ENCODE measurements around the gene NCBP3.

Gene NCBP3

GRCh38 chr17:3865176-3865575, 19.1 kb upstream of the NCBP3 start (continued):
- TF ChIP-seq TSHZ1 (tag by site-specific recombination; IDR thresholded peaks at IDR 0.05; ENCODE audit: borderline replicate concordance): no peak
- no peak for TF ChIP-seq IKZF3 (tag by site-specific recombination; IDR thresholded peaks at IDR 0.05)
- no peak for TF ChIP-seq ZNF37A (tag by site-specific recombination; IDR thresholded peaks at IDR 0.05)
- TF ChIP-seq ZNF830 (tag by site-specific recombination; IDR thresholded peaks at IDR 0.05; ENCODE audit: low read depth): no peak
- TF ChIP-seq, protein P1, sequence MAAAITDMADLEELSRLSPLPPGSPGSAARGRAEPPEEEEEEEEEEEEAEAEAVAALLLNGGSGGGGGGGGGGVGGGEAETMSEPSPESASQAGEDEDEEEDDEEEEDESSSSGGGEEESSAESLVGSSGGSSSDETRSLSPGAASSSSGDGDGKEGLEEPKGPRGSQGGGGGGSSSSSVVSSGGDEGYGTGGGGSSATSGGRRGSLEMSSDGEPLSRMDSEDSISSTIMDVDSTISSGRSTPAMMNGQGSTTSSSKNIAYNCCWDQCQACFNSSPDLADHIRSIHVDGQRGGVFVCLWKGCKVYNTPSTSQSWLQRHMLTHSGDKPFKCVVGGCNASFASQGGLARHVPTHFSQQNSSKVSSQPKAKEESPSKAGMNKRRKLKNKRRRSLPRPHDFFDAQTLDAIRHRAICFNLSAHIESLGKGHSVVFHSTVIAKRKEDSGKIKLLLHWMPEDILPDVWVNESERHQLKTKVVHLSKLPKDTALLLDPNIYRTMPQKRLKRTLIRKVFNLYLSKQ (tag by site-specific recombination; IDR thresholded peaks at IDR 0.05; ENCODE audit: borderline replicate concordance): no peak
- no peak for TF ChIP-seq ZBTB1 (tag by site-specific recombination; IDR thresholded peaks at IDR 0.05)

- no peak overlapping the region for H3K27ac ChIP-seq (ENCODE audit: extremely low read depth, low read depth, low read length)
- ChIA-PET POLR2A (no interaction called here), CTCF (interaction anchor here (0.6 to 4.4 kb wide), 20 partner anchors 12 to 208 kb away, joined by 3 to 68 read pairs (median 8); partner anchors contain the start of gene NCBP3)
- no peaks in the 10 kb centered on the region for H3K9me3 ChIP-seq (ENCODE audit: control insufficient read depth, insufficient read depth, low read depth, low read length)
- H3K36me3 ChIP-seq (ENCODE audit: control insufficient read depth in 2 of 2, insufficient read depth in 1 of 2, low read length in 2 of 2): peaks cover 0 to 64% of the 10 kb centered on the region in 2 experiments; a peak in 2 of 3 replicates
- H3K4me3 ChIP-seq (ENCODE audit: low read depth, low read length): no peak overlapping the region
- H3K4me1 ChIP-seq (ENCODE audit: control insufficient read depth, insufficient read depth, low read length): no peaks in the 10 kb centered on the region
- no peak for TF ChIP-seq ZNF24 (tag by site-specific recombination; IDR thresholded peaks at IDR 0.05)
- TF ChIP-seq INSM2 (tag by site-specific recombination; IDR thresholded peaks at IDR 0.05): no peak
- TF ChIP-seq SETDB1 (IDR thresholded peaks at IDR 0.05; ENCODE audit: insufficient read length, low read length): no peak
- TF ChIP-seq ZNF2 (tag by site-specific recombination; IDR thresholded peaks at IDR 0.05): no peak
- TF ChIP-seq GLIS1 (tag by site-specific recombination; IDR thresholded peaks at IDR 0.05): peak; percentile 68
- TF ChIP-seq ZNF112 (tag by site-specific recombination; IDR thresholded peaks at IDR 0.05): no peak
- TF ChIP-seq HIC1 (tag by site-specific recombination; IDR thresholded peaks at IDR 0.05): no peak
Observed at GRCh38 chr17:3864534-3864933, 18.5 kb upstream of the NCBP3 start.

Data from HEK293 (cell line).